Spinal cord (tissue), 10 donors: Measurements from ENCODE around the gene STRA6. TPM values are rescaled to one million over a fixed set of nuclear protein-coding genes. Genes with fewer than 3 reads are reported as not detected.
A peak's percentile ranks its signal among the peaks of the same experiment; 100 is the strongest.

ENCODE experiments used
- DNase-seq, 6 donors: peaks; one replicate each; pipeline versions ENCODE4 v3.0.0 to v3.0.0-alpha.2; 2013 to 2015; ENCODE audit warnings: low spot score in 6 of 6, low read depth in 4 of 6
- H3K27ac ChIP-seq: one replicate; pipeline ENCODE4 v1.5.1; 2013; ENCODE audit warnings: low read depth, low read length, control low read depth
- H3K27me3 ChIP-seq: one replicate; pipeline ENCODE4 v1.6.1; 2013; ENCODE audit warnings: low read length; ENCODE audit not compliant: control insufficient read depth, insufficient read depth
- H3K36me3 ChIP-seq: one replicate; pipeline ENCODE4 v1.6.1; 2013; ENCODE audit warnings: low read length; ENCODE audit not compliant: control insufficient read depth, insufficient read depth
- H3K4me1 ChIP-seq: one replicate; pipeline ENCODE4 v1.6.1; 2013; ENCODE audit warnings: low read length; ENCODE audit not compliant: control insufficient read depth, insufficient read depth
- H3K4me3 ChIP-seq: one replicate; pipeline ENCODE4 v1.5.1; 2013; ENCODE audit warnings: low read depth, low read length, control low read depth
- H3K9me3 ChIP-seq: one replicate; pipeline ENCODE4 v1.6.1; 2013; ENCODE audit warnings: low read length; ENCODE audit not compliant: control insufficient read depth, insufficient read depth
- WGBS: methylation state at CpG from one replicate; pipeline ENCODE4 v1.1.5; 2013; ENCODE audit warnings: missing lambda C conversion rate; ENCODE audit not compliant: insufficient coverage; 5-methylcytosine and 5-hydroxymethylcytosine counted together
- polyA plus RNA-seq, 2 donors: library from polyadenylated mRNA; unstranded; fragments of 120-200 nt; gene quantifications; one replicate each; pipeline ENCODE4 v1.2.1, GENCODE V29; 2013; ENCODE audit not compliant: insufficient read length in 2 of 2
- total RNA-seq, 2 donors: library from RNA; depleted of rRNA in 1 of 2; stranded (reverse); fragments of 120-200 nt in 1 of 2; fragments of >200 nt in 1 of 2; gene quantifications; one replicate each; pipeline versions ENCODE4 v1.2.3 to v1.2.4, GENCODE V29; 2013 to 2014
- donor health status: healthy.

The STRA6 gene
- total and polyA plus RNA-seq, 4 donors = 9.4 to 69.0 (median 30.1) TPM

DNA sequence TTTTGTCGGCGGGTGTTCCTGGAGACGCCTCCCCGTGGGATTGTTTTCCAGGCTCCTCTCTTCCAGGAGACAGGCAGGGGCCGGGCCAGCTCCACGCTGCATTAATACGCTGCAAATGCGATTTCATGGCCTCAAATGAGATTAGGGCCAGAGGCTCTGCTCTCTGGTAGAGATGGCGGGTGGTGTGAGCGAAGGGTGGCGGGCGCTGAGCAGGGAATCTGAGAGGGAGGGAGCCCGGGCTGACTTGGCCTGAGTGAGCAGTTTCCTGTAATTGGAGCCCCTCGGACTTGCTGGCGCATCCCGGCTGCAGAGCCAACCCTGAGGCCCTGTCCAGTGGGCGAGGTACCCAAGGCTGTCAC is 26.1 kb upstream of the STRA6 start:
- 19% methylated on average over 17 of the region's 17 CpGs for WGBS
- no peaks in the 10 kb centered on the region for H3K36me3 ChIP-seq
- peaks cover 35% of the 10 kb centered on the region for H3K4me1 ChIP-seq
- no peaks in the 10 kb centered on the region for H3K27me3 ChIP-seq
- DNase-seq = peak in 2 of 6 donors; percentile 63 to 90
- peak overlapping the region; percentile 35 for H3K27ac ChIP-seq
- H3K4me3 ChIP-seq = no peak overlapping the region
- H3K9me3 ChIP-seq = no peaks in the 10 kb centered on the region

DNA sequence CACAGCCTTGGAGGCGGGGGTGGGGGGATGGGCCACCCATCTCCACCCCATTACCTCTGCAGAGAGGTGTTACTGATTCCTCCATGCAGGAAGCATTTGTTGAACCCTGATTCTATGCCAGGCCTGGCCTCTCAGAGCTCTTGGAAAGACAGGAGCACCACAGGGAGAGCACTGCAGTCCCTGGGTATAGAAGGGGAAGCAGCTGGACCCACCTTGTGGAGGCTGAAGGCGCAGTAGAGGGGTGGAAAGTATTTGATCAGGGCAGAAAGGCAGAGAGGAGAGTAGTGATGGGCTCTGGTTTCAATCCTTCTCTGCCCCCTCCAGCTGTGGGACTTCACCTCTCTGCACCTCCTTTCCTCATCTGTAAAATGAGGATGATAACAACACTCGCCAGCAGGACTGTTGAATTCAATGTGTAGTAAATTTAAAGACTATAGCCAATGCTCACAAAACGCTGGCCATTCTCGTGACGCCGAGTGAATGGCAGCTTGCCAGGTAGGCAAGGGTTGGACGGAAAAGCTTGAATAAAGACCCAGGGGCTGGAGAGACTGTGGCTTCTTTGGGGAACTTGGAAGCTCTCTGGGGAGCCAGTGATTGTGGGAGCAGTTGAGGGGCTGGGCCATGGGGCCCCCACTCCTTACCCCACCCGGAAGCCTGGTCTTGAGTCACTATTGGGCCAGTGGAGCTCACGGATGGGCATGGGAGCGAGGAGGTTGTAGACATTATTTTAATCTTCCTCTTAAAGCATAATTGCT is 25.6 kb upstream of the STRA6 start:
- Histone ChIP-seq H3K36me3 (no peaks in the 10 kb centered on the region), H3K4me3 (no peak overlapping the region), H3K4me1 (peaks cover 41% of the 10 kb centered on the region), H3K27me3 (no peaks in the 10 kb centered on the region), H3K9me3 (no peaks in the 10 kb centered on the region), H3K27ac (peak overlapping the region; percentile 35)
- WGBS = 6% methylated on average over 6 of the region's 11 CpGs
- DNase-seq = peak in 2 of 6 donors; percentile 76 to 78

DNA sequence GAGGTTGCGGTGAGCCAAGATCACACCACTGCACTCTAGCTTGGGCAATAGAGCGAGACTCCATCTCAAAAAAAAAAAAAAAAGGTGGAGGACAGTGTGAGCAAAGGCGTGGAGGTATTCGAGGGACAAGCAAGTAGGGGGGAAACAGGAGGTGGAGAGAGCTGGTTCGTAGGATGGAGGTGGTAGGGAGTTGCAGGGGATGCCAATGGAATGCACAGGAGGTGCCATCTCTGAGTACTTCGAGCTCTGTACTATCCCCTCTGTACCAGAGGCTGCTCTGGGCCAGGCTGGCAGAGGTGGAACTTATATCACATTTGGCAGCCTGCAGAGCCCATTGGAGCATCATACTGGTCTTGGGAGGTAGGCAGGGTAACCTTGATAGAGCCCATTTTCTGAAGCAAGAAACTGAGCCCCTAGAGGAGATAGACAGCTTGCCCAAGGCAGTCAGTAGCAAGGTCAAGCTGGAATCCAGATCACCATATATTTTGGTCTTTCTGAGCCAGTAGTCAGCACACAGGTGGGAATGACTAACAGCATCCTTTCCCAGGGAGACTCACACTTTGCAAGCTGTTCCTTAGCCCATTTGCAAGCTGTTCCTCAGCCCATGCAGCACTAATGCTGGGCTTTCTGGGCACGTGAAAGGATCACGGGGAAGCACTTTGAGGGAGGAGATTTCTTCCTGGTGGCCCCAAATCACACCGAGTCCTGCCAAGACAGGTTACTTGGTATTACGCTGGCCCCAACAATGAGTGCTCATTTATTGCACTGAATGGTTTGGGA is 24.4 kb upstream of the STRA6 start:
- Histone ChIP-seq H3K36me3 (no peaks in the 10 kb centered on the region), H3K4me3 (no peak overlapping the region), H3K4me1 (peaks cover 53% of the 10 kb centered on the region), H3K9me3 (no peaks in the 10 kb centered on the region), H3K27ac (no peak overlapping the region), H3K27me3 (no peaks in the 10 kb centered on the region)
- peak in 1 of 6 donors; percentile 80 for DNase-seq
- 75% methylated on average over 9 of the region's 10 CpGs for WGBS

DNA sequence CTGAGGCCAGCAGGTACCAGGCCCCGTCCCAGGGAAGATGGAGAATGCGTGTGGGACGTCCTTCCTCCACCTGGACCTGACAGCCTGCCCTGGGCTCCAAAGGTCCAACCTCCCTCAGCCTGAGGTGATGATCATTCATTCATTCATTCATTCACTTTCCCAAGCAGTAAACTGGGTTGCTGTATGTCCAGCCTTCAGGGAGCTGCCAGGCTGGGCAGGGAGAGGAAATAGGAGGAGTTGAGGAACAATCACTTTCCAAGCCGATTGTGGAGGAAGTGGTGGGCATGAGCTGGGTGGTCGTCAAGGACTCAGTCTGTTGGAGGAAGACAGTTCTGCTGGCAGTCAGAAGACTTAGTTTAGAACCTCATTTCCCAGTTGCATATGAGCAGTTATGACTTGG is 23.3 kb upstream of the STRA6 start:
- Histone ChIP-seq H3K27ac (no peak overlapping the region), H3K9me3 (no peaks in the 10 kb centered on the region), H3K4me1 (peaks cover 59% of the 10 kb centered on the region), H3K4me3 (no peak overlapping the region), H3K36me3 (no peaks in the 10 kb centered on the region), H3K27me3 (peaks cover 2% of the 10 kb centered on the region)
- WGBS = 62% methylated on average over 3 of the region's 5 CpGs
- DNase-seq = no peak

DNA sequence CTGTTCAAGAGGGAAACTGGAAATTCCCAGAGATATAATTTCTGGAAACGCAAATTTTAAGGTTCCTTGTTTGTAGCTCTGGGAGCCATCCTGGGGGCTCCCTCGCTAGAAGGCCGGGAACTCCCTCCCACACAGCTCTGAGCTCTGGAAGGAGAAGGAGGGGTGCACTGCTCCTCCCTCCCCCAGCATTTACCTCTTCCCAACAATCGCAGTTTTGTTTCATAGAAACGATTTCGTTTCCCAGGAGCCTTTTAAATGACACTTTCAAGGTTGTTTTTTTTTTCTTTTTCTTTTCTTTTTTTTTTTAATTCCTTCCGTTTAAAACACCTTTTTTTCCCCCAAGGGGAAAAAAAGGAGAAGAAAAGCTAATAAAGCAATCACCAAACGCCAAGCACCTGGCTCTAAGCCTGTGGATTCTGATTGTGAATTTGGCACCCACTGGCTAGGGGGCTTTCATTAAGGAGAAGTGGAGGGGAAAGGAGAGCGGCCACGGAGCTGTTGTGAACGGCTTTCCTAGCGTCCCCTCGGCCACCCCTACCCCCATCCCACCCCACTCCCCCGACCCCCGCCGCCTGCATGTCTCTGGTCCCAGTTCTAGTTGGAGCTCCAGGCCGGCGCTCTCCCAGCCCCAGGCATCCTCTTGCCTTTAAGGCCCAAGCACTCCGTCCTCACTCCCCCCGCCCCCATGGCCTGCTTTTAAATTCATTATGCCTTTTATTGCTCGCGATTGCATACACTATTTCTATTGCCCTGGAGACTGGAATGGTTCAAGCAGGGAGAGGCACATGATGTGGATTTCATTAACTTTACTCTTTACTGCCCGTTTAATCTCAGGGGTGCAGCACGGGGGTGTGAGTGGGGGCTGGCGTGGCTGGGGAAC is 19.9 kb upstream of the STRA6 start:
- peak in 2 of 6 donors; percentile 74 to 85 for DNase-seq
- no peak overlapping the region for H3K4me3 ChIP-seq
- H3K4me1 ChIP-seq = peaks cover 41% of the 10 kb centered on the region
- no peak overlapping the region for H3K27ac ChIP-seq
- no peaks in the 10 kb centered on the region for H3K9me3 ChIP-seq
- peaks cover 2% of the 10 kb centered on the region for H3K27me3 ChIP-seq
- WGBS = no CpG with 5 or more reads among the region's 25 CpGs
- no peaks in the 10 kb centered on the region for H3K36me3 ChIP-seq

DNA sequence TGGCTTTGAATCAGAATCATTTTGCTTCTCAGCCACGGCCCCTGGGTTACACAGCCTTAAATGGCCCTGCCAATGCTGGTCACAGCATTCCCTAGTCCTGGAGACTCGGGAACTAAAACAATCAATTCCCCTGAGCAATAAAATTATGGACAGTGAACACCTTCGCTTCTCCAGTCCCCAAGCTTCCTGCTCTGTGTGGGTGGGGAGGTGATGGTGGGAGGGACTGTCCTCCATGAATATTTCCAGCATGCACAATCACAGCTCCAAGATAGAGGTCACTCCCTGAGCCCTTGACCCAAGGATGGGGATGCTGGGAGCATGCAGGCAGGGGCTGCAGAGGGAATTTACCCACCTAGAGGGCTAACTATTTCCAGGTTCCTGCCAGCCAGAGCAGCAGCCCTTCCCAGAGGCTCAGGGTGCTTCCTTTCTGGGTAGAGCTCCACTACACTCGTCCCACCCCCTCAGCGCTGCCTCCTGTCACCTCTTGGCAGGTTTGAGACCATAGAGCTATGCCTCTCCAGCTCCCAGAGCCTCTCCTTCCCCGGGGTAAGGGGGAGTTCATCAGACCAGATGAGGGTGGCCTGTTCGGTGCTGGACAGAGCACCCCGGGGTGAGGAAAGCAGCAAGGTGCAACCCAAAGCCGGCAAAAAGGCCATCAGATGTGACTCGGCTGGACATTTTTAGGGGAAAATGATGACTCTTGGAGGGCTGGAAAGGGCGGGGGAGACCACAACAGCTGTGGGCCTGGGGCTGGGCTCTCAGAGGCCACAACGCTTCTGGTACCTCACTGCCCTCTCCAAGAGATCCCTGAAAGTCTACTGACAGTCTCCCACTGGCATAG is 19.0 kb upstream of the STRA6 start:
- 62% methylated on average over 6 of the region's 12 CpGs for WGBS
- Histone ChIP-seq H3K9me3 (no peaks in the 10 kb centered on the region), H3K27ac (no peak overlapping the region), H3K27me3 (peaks cover 2% of the 10 kb centered on the region), H3K4me1 (peaks cover 41% of the 10 kb centered on the region), H3K36me3 (no peaks in the 10 kb centered on the region), H3K4me3 (no peak overlapping the region)
- DNase-seq = no peak

DNA sequence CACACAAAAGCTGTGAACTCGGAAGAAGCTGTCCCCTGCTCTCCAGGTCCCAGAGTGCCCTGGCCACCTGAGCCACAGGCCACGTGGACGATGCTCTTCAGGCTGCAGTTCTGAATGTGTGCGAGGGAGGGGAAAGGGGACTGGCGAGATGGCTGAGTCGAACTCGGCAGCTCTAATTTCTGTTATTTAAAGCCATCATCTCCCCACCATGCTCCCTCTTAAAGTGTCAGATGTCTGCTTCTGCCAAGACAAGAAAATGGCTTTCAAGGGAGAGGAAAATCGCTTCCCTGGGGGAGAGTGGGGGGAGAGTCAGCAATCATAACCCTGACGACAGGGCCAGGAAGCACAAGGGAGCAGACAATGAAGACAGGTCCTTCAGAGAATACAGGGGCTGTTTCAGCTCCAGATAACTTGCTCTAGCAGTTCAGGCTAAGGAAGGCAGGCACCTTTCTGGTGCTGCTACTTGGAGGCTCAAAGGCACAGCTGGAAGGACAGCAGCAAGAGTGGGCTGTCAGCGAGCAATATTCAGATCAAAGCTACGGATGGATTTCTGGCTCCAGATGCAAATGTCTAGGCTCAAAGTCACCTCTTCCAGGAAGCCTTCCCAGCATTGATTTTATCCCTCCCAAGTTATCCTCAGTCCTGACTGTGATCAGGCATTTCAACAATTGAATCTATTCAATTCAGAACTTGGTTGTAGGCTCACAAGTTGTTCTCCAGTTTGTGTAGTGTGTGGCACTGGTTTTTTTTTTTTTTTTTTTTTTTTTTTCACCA is 18.1 kb upstream of the STRA6 start:
- peaks cover 41% of the 10 kb centered on the region for H3K4me1 ChIP-seq
- H3K27ac ChIP-seq = no peak overlapping the region
- no peak overlapping the region for H3K4me3 ChIP-seq
- DNase-seq = peak in 1 of 6 donors; percentile 61
- whole genome bisulfite sequencing = 63% methylated on average over 6 of the region's 11 CpGs
- H3K9me3 ChIP-seq = no peaks in the 10 kb centered on the region
- H3K36me3 ChIP-seq = no peaks in the 10 kb centered on the region
- peaks cover 2% of the 10 kb centered on the region for H3K27me3 ChIP-seq

DNA sequence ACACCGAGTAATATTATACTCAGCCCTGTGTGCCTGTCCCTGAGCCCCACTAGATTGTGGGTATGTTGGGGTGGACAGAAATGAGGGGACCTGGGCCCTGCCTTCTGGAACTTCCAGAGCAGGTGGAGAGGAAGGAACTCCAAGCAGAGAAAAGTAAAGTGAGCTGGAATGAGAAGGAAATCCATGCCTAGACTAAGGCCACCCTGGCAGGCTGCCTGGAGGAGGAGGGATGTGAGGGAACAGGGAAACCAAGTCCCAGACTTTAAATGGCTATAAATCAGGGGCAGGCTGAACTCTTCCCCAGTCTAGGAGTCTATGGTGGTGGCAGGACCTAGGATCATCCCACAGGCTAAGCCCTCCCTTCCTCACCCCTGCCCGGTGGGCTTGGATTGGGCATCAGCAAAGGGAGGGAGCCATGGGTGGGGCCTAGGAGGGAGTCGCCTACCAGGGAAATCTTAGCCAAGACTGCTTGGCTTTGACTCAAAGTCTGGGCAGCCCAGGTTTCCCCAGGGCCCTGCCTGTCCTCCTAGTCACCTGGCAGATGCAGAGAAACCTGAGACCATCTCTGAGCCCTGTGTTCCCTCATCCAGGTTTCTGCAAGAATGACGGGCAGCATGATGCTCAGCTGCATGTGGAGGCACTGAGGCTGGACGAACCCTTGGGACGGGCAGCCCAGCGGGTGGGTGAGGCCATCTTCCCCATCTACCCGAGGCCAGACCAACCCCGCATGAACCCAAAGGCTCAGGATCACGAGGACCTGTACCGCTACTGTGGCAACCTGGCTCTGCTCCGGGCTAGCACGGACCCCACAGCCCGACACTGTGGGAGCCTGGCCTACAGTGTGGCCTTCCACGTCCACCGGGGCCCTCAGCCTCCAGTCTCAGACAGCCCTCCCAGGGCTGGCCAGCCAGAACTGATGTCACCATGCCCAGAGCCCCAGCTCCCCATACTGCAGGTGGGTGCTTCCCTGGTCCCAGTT is 15.6 kb upstream of the STRA6 start:
- no peak for DNase-seq
- Histone ChIP-seq H3K27me3 (peaks cover 2% of the 10 kb centered on the region), H3K36me3 (no peaks in the 10 kb centered on the region), H3K27ac (no peak overlapping the region), H3K4me1 (peaks cover 47% of the 10 kb centered on the region), H3K9me3 (no peaks in the 10 kb centered on the region), H3K4me3 (no peak overlapping the region)
- 92% methylated on average over 16 of the region's 16 CpGs for WGBS
